HG03196 (cell line): ENCODE data around the gene MKRN2.
"Not testable (repeated sequence)": the region's sequence is repeated elsewhere in the genome, so short reads cannot be mapped to it uniquely, and the experiment has no call there.

Source experiments
- ATAC-seq: cut with Tn5 transposase; IDR thresholded peaks from one replicate; pipeline ENCODE4 v1.9.1; 2021; ENCODE audit not compliant: unreplicated experiment

Gene MKRN2

GRCh38 chr3:12556690-12557472, at the start of gene MKRN2:
Gene MKRN2, plus strand, starts transcription at chr3:12557087. Its CDS starts 64 bp downstream, at chr3:12557151.
- peak; percentile 82 for ATAC-seq

- no peak for ATAC-seq
These were observed 49.2 kb upstream of the MKRN2 start for GRCh38 chr3:12507591-12508281.

GRCh38 chr3:12508291-12508700, 48.6 kb upstream of the MKRN2 start:
- no peak for ATAC-seq

GRCh38 chr3:12509466-12509865, 47.4 kb upstream of the MKRN2 start:
- no peak for ATAC-seq

- ATAC-seq: no peak
These were observed 44.3 kb upstream of the MKRN2 start for GRCh38 chr3:12512534-12513118.

- no peak for ATAC-seq
These were observed 43.0 kb upstream of the MKRN2 start for GRCh38 chr3:12513694-12514446.

GRCh38 chr3:12515631-12516030, 41.3 kb upstream of the MKRN2 start:
- ATAC-seq: no peak

GRCh38 chr3:12516873-12517272, 40.0 kb upstream of the MKRN2 start:
- ATAC-seq: no peak

GRCh38 chr3:12518261-12519028, 38.4 kb upstream of the MKRN2 start:
- ATAC-seq: no peak

GRCh38 chr3:12521010-12521409, 35.9 kb upstream of the MKRN2 start:
- no peak for ATAC-seq

GRCh38 chr3:12522721-12523120, 34.2 kb upstream of the MKRN2 start:
- ATAC-seq: no peak

GRCh38 chr3:12527757-12528143, 29.1 kb upstream of the MKRN2 start:
- no peak for ATAC-seq

GRCh38 chr3:12532182-12532581, 24.7 kb upstream of the MKRN2 start:
- ATAC-seq: no peak

- no peak for ATAC-seq
These were observed 20.5 kb upstream of the MKRN2 start for GRCh38 chr3:12536423-12536822.

GRCh38 chr3:12541625-12542024, 15.3 kb upstream of the MKRN2 start:
- no peak for ATAC-seq

- not testable (repeated sequence) for ATAC-seq
These were observed 13.4 kb upstream of the MKRN2 start for GRCh38 chr3:12543497-12543896.

- ATAC-seq: no peak
These were observed 12.0 kb upstream of the MKRN2 start for GRCh38 chr3:12544652-12545472.

- no peak for ATAC-seq
These were observed 11.5 kb upstream of the MKRN2 start, which contains the start of gene MKRN2OS for GRCh38 chr3:12545473-12545791. Gene MKRN2OS, minus strand, starts transcription at chr3:12545499. Its CDS starts 35 bp downstream, at chr3:12545464.

GRCh38 chr3:12549971-12550760, 6.7 kb upstream of the MKRN2 start:
- no peak for ATAC-seq
